ENCODE results near the gene CAPZB. TPM values are rescaled to one million over a fixed set of nuclear protein-coding genes. Genes with fewer than 3 reads are reported as not detected.

Gene CAPZB
- total RNA-seq, 6 experiments from 2014 or later: 565 to 646 (median 603) TPM

DNA sequence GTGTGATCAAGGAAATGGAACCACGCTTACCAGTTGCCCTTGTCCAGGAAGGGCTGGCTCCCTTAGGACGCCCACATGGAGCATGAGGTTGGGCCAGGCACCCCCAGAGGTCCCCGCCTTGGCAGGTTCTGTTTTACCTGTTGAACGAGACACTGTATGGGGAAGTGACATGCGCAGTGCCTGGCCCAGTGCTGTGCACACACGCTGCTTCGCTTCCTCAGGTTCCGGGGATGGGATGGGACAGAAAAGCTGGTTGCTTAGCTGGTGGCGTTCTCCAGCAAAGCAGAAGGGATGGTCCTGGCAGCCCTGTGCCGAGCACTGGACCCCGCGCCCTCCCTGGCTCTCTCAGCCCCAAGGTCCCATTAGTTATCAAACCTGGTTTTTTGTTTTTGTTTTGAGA is 152.5 kb downstream of the CAPZB start:
- Mint-ChIP-seq H3K9me3 (no peaks in the 10 kb centered on the region), H3K27ac (no peak overlapping the region)

DNA sequence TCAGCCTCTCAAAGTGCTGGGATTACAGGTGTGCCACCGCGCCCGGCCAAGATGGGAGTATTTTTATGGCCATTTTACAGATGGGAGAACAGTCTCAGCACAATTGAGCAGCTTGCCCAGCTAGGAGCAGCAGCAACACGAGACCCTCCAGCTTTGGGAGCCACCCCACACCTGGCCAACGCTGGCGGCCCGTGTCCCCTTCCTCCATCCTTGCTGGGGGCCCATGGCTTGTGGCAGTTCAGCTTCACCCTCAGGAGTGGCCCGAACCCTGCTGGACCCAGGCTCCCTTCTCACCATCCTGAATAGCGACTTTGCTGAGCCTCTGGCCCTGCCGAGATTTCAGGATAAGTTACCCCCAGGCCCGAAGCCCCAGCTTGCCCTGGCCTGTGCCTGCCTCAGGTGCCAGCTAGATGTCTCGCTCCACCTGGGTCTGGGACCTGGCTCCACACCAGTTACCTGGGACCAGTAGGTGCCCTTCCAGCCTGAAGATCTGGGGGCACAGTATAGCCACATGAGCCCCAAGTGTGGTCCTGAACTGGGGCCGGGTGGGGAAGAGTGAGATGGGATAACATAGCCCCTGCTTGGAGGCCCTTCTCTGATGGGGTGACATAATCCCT is 154.0 kb downstream of the CAPZB start:
- no peak overlapping the region for H3K4me3 Mint-ChIP-seq
- DNase-seq: no peak
- peaks cover 43% of the 10 kb centered on the region for H3K27me3 Mint-ChIP-seq (ENCODE audit: insufficient read depth)
- no peak overlapping the region for H3K27ac Mint-ChIP-seq
- TF ChIP-seq, protein P1, sequence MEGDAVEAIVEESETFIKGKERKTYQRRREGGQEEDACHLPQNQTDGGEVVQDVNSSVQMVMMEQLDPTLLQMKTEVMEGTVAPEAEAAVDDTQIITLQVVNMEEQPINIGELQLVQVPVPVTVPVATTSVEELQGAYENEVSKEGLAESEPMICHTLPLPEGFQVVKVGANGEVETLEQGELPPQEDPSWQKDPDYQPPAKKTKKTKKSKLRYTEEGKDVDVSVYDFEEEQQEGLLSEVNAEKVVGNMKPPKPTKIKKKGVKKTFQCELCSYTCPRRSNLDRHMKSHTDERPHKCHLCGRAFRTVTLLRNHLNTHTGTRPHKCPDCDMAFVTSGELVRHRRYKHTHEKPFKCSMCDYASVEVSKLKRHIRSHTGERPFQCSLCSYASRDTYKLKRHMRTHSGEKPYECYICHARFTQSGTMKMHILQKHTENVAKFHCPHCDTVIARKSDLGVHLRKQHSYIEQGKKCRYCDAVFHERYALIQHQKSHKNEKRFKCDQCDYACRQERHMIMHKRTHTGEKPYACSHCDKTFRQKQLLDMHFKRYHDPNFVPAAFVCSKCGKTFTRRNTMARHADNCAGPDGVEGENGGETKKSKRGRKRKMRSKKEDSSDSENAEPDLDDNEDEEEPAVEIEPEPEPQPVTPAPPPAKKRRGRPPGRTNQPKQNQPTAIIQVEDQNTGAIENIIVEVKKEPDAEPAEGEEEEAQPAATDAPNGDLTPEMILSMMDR (IDR thresholded peaks at IDR 0.05): no peak
- H3K36me3 Mint-ChIP-seq (ENCODE audit: low read depth): no peaks in the 10 kb centered on the region
- H3K4me1 Mint-ChIP-seq (ENCODE audit: low read depth): peaks cover 10% of the 10 kb centered on the region
- no peaks in the 10 kb centered on the region for H3K9me3 Mint-ChIP-seq

More for the DNA sequence above, 152.5 kb downstream of the CAPZB start:
- Mint-ChIP-seq H3K27me3 (ENCODE audit: insufficient read depth) (peaks cover 47% of the 10 kb centered on the region), H3K4me3 (peak overlapping the region; percentile 37; the same call in 1 of the 2 replicates), H3K36me3 (ENCODE audit: low read depth) (no peaks in the 10 kb centered on the region), H3K4me1 (ENCODE audit: low read depth) (peaks cover 21% of the 10 kb centered on the region)
- no peak for DNase-seq
- TF ChIP-seq, protein P1 (IDR thresholded peaks at IDR 0.05): no peak

DNA sequence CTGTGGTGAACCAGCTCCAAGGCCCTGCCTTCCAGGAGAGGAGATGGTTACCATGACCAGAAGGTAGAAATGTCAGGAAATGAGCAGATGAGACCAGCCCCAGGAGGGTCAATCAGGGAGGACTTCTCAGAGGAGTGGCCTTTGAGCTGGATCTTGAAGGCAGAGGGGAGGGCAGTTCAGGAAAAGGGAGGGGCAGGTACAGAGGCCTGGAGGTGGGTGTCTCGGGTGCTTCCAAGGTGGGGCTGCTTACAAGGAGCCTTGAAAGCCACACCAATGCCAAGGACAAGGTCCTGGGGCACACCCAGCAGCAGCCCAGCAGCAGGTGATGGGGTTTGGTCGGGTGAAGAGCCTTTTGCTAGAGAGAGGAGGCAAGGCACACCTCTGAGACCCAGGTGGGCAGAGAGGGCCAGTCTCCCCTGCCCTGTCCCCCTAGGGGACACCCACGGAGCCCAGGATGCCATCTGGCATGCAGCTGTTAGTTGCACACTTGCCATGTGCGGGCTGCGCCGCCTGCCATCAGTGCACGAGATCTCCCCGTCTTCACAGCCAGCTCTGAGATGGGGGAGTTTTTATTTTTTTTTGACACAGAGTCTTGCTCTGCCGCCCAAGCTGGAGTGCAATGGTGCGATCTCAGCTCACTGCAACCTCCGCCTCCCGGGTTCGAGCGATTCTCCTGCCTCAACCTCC is 154.7 kb downstream of the CAPZB start:
- peak overlapping the region; percentile 52 for H3K27ac Mint-ChIP-seq
- no peaks in the 10 kb centered on the region for H3K36me3 Mint-ChIP-seq (ENCODE audit: low read depth)
- H3K27me3 Mint-ChIP-seq (ENCODE audit: insufficient read depth): peaks cover 38% of the 10 kb centered on the region
- TF ChIP-seq, protein P1 (IDR thresholded peaks at IDR 0.05): no peak
- no peaks in the 10 kb centered on the region for H3K9me3 Mint-ChIP-seq
- H3K4me3 Mint-ChIP-seq: no peak overlapping the region; the same call in 1 of the 2 replicates
- H3K4me1 Mint-ChIP-seq (ENCODE audit: low read depth): peaks cover 8% of the 10 kb centered on the region
- DNase-seq: no peak

DNA sequence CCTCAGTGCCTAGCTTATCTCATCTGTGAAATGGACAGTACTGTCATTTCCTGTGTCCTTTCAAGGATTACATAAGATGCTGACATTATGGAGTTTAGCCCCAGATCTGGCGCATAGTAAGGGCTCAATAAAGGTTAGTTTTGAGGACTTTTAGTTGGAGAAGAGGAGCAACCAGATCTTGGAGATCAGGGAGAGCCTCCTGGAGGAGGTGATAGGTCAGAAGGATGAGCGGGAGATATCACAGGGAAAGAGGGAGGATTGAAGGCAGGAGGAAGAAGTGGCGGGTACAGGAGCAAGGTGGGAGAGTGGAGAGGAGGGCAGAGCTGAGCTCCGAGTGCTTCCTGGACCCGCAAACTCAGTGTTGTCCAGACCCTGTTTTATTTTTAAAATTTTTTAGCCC is 155.7 kb downstream of the CAPZB start:
- no peak for DNase-seq
- Mint-ChIP-seq H3K27me3 (ENCODE audit: insufficient read depth) (peaks cover 30% of the 10 kb centered on the region), H3K27ac (no peak overlapping the region), H3K4me1 (ENCODE audit: low read depth) (peaks cover 8% of the 10 kb centered on the region), H3K9me3 (no peaks in the 10 kb centered on the region), H3K4me3 (peak overlapping the region; percentile 24; the same call in 1 of the 2 replicates), H3K36me3 (ENCODE audit: low read depth) (no peaks in the 10 kb centered on the region)
- TF ChIP-seq, protein P1 (IDR thresholded peaks at IDR 0.05): no peak

DNA sequence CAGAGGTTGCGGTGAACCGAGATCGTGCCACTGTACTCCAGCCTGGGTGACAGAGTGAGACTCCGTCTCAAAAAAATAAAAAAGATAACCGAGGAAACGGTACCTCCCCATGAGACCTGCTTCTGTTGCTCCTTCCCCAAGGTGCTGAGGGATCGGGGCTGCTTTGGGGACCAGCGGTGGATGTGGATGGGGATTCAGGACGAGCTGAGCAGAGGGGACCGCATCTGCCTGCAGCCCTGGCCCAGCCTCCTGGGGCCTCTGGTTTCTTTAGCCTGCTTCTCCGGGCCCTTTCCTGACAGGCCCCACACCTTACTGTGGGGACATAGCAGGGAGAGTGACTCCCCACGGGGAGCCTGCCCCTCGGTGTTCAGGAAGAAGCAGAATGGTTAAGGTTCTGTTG is 156.2 kb downstream of the CAPZB start:
- Mint-ChIP-seq H3K27me3 (ENCODE audit: insufficient read depth) (peaks cover 28% of the 10 kb centered on the region), H3K36me3 (ENCODE audit: low read depth) (no peaks in the 10 kb centered on the region), H3K27ac (no peak overlapping the region), H3K4me1 (ENCODE audit: low read depth) (peaks cover 3% of the 10 kb centered on the region), H3K4me3 (no peak overlapping the region), H3K9me3 (no peaks in the 10 kb centered on the region)
- DNase-seq: no peak
- TF ChIP-seq, protein P1 (IDR thresholded peaks at IDR 0.05): no peak

All from HFFc6 (cell line).